ENCODE data around the gene MYL7. TPM values are rescaled to one million over a fixed set of nuclear protein-coding genes. Genes with fewer than 3 reads are reported as not detected.

MYL7 gene
- total RNA-seq, 1 experiment from 2014 or later, result 5.7 TPM

DNA sequence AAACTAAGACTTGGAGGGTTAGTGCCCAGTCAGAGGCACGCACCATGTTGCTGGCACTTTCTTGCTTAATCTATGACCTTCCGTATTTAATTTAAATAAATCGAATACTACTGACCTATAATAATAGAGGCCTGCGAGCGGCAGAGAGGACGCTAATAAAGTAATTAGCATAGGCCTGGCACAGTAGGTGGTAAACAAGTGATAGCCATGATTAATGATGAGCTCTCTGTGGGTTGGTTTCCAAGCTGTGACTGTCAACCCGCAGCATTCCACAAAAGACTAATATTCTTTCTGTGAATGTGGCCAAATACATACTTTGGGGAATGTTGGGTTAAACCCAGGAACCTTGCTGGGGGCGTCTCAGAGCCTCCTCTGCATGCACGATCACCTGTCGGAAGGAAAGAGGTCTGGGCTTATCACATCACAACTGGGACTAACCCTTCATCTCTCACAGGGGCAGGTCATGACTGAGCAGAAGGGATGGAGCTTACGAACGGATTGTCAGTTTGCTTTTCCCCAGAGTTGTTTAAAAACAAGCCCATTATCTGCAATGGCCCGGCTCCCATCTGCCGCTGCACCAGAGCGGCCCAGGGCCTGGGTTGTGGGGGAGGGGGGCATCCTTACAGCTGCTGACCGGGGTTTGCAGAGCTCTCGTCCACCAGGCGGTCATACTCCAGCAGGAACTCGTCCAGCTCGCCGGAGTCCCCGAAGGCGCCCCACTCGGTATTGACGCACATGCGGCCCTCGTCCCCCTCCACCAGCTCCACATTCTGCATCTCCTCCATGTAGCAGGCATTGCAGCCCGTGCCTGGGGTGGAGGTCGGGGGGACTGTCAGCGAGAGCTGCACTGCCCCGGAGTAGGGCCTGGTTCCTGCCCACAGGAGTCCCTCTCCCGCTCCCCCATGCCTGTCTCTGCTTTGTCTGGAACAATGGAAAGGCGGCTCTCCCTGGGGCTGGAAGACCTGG, 6.2 kb upstream of the MYL7 start:
- no peak overlapping the region for H3K4me3 Mint-ChIP-seq
- DNase-seq, result peak; percentile 40
- H3T11ph ChIP-seq (ENCODE audit: low read length), result no peak overlapping the region
- H3K9me3 Mint-ChIP-seq, result no peaks in the 10 kb centered on the region
- no peak overlapping the region for H2BK120ac ChIP-seq (ENCODE audit: low read depth, low read length, poor library complexity, severe bottlenecking)
- no peak overlapping the region for H2AFZ ChIP-seq (ENCODE audit: low read length)
- H4K8ac ChIP-seq (replicated peaks; ENCODE audit: insufficient read length, low read depth, low read length), result no peak overlapping the region
- no peak overlapping the region for H3K23ac ChIP-seq (ENCODE audit: insufficient read length, low read depth, low read length)
- no peak overlapping the region for H3K18ac ChIP-seq (ENCODE audit: insufficient read length, low read depth, low read length)
- H2BK5ac ChIP-seq (ENCODE audit: insufficient read length, low read length), result no peak overlapping the region
- no peaks in the 10 kb centered on the region for H4K20me1 ChIP-seq (ENCODE audit: control insufficient read depth, insufficient read depth, insufficient read length)
- H4K91ac ChIP-seq (ENCODE audit: insufficient read length, low read depth, low read length), result no peak overlapping the region
- H3K27me3 ChIP-seq (ENCODE audit: insufficient read depth, low read length), result peaks cover 8% of the 10 kb centered on the region; the same call in 1 of the 2 replicates
- H4K5ac ChIP-seq (ENCODE audit: insufficient read length, low read depth, low read length), result no peak overlapping the region
- no peaks in the 10 kb centered on the region for H3K4me1 ChIP-seq (ENCODE audit: insufficient read depth, low read length)
- H3K14ac ChIP-seq (ENCODE audit: insufficient read depth, low read length), result no peak overlapping the region; the same call in 1 of the 2 replicates
- no CpG with 5 or more reads among the region's 33 CpGs for WGBS (ENCODE audit: extremely low coverage, insufficient read length, low lambda C conversion rate)
- H2BK15ac ChIP-seq (ENCODE audit: low read depth, low read length), result no peak overlapping the region
- TF ChIP-seq, protein P1, sequence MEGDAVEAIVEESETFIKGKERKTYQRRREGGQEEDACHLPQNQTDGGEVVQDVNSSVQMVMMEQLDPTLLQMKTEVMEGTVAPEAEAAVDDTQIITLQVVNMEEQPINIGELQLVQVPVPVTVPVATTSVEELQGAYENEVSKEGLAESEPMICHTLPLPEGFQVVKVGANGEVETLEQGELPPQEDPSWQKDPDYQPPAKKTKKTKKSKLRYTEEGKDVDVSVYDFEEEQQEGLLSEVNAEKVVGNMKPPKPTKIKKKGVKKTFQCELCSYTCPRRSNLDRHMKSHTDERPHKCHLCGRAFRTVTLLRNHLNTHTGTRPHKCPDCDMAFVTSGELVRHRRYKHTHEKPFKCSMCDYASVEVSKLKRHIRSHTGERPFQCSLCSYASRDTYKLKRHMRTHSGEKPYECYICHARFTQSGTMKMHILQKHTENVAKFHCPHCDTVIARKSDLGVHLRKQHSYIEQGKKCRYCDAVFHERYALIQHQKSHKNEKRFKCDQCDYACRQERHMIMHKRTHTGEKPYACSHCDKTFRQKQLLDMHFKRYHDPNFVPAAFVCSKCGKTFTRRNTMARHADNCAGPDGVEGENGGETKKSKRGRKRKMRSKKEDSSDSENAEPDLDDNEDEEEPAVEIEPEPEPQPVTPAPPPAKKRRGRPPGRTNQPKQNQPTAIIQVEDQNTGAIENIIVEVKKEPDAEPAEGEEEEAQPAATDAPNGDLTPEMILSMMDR (conservative IDR thresholded peaks at IDR 0.05), result no peak
- H2BK12ac ChIP-seq (ENCODE audit: insufficient read length, low read depth, low read length), result no peak overlapping the region
- H3K27ac Mint-ChIP-seq, result no peak overlapping the region
- H3K27me3 Mint-ChIP-seq (ENCODE audit: low read depth), result peaks cover 52% of the 10 kb centered on the region
- no peak overlapping the region for H2AK5ac ChIP-seq (ENCODE audit: insufficient read length, low read length)
- no peaks in the 10 kb centered on the region for H3K79me2 ChIP-seq (ENCODE audit: insufficient read depth, low read length)
- H3K36me3 Mint-ChIP-seq (ENCODE audit: insufficient read depth in 1 of 3, low read depth in 3 of 3), result no peaks in the 10 kb centered on the region
- H3K4me2 ChIP-seq (ENCODE audit: insufficient read depth, insufficient read length, low read length), result no peak overlapping the region
- no peak overlapping the region for H3K4ac ChIP-seq (ENCODE audit: low read depth, low read length)
- H3K9ac ChIP-seq (ENCODE audit: extremely low read depth, insufficient read length, low read length), result no peak overlapping the region
- no peak overlapping the region for H3K56ac ChIP-seq (ENCODE audit: insufficient read length, low read depth, low read length)
- peaks cover 9% of the 10 kb centered on the region for H3K23me2 ChIP-seq (ENCODE audit: insufficient read length, low read depth, low read length, poor library complexity, severe bottlenecking)
- H3K27ac ChIP-seq (ENCODE audit: insufficient read length, low read depth, low read length), result no peak overlapping the region
- no peaks in the 10 kb centered on the region for H3K9me3 ChIP-seq (ENCODE audit: control insufficient read depth, low read depth, low read length)
- no peak overlapping the region for H2BK20ac ChIP-seq (ENCODE audit: low read depth, low read length, poor library complexity, severe bottlenecking)
- H3K4me1 Mint-ChIP-seq, result peaks cover 14 to 27% of the 10 kb centered on the region in 2 experiments
- no peaks in the 10 kb centered on the region for H3K79me1 ChIP-seq (ENCODE audit: insufficient read depth, low read depth, low read length, poor library complexity, severe bottlenecking)

Measured in H9 (cell line).